Astrocyte of the hippocampus (primary cell): ENCODE results near the gene MVP.

Source experiments
- DNase-seq: peaks from one replicate; pipeline ENCODE4 v3.0.0; 2011; ENCODE audit warnings: low read depth, low spot score

The MVP gene

GRCh38 chr16:29804455-29805231 lies 15.6 kb upstream of the MVP start:
- peak; percentile 39 for DNase-seq

DNA sequence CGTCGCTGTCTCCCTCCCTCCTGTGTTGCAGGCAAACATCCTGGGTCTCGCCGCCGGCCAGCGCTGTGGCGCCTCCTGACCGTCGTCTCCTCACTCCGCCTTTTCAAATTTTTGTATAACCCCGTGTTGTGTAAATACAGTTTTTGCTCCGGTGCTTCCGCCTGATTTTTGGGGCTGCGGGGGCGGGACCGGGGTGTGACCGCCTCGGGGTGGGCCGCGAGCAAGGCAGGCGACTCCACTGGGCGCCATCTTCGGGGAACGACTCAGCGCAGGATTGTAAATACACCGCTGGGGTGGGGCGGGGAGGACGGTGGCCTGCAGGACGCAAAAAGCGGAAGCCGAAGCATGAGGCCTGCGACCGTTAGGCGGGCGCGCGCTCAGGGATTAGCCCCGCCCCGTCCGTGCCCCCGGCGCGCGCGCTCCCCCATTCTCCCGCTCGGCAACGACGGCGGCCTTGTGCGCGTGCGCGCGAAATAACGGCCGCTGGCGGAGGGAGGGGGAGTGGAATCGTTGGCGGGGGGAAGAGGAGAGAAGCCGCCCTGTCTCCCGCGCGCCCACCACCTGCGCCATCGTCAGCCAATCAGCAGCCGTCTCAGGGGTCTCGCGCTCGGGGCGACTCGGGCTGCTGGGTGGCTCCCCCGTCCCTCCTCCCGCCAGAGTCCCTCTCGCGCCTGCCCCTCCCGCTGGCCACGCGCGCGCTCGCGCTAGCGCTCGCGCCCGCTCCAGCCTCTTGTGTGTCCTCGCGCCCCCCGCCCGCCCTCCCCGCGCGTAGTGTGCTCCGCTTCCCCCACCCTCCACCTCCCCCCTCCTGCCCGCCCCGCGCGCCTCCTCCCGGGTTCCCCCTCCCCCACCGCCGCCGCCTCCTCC lies 14.8 kb upstream of the MVP start:
- DNase-seq: peak; percentile 99

- no peak for DNase-seq
Observed at GRCh38 chr16:29806099-29806579, 14.1 kb upstream of the MVP start, which contains the start of gene MAZ. Gene MAZ, plus strand, starts transcription at chr16:29806529. Its CDS starts 173 bp downstream, at chr16:29806702.

GRCh38 chr16:29806641-29807425 lies 13.4 kb upstream of the MVP start:
- peak; percentile 68 for DNase-seq

- peak; percentile 95 for DNase-seq
Observed at GRCh38 chr16:29807426-29808218, 12.6 kb upstream of the MVP start.

- DNase-seq: peak; percentile 25
Observed at GRCh38 chr16:29808219-29808900, 11.9 kb upstream of the MVP start.

DNA sequence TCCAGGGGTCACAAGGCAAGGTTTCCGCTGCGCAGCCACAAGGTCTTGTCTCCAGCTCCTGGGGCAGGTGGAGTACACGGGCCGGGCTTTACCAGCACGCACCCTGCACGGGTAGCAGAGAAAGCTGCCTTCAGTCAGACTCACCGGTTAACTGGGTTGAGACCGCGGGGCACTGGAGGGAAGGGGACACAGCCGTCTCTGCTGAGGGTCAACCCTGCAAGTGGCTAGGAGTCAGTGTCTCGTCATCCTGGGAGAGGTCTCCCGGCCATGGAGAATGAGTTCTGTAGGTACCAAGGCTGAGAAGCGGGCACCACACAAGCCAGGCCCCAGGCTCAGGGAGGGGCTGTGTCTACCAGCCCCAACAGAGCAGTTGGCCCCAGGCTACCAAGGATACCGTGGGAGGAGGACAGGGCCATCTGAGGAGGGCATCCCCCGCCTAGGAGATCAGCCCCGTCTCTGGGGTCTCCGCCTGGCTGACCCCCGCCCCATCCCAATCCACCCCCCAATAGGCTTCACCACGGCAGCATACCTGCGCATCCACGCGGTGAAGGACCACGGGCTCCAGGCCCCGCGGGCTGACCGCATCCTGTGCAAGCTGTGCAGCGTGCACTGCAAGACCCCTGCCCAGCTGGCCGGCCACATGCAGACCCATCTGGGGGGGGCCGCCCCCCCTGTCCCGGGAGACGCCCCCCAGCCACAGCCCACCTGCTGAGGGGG lies 11.1 kb upstream of the MVP start:
- DNase-seq: no peak

GRCh38 chr16:29809850-29810698 lies 10.2 kb upstream of the MVP start:
- DNase-seq: peak; percentile 43

DNA sequence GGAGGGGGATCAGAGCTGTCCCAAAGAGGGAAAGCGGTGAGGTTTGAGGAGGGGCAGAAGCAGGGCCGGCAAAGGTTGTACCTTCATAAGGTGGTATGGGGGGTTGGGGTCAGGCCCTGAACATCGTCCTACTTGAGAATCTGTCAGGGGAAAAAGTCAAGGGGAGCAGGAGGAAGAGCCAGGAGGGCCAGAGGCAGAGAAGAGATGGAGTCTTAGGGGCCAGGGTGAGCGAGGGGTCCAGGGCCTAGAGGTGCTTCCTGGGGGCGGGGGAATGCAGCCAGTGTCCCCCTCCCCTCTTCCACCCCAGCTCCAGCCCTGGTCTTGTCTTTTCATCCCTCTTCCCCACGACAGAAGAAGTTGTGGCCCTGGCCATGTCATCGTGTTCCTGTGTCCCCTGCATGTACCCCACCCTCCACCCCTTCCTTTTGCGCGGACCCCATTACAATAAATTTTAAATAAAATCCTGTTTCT lies 9.5 kb upstream of the MVP start:
- no peak for DNase-seq

- peak; percentile 99 for DNase-seq
Observed at GRCh38 chr16:29811170-29811895, 8.9 kb upstream of the MVP start.

- peak; percentile 79 for DNase-seq
Observed at GRCh38 chr16:29811896-29812665, 8.2 kb upstream of the MVP start, which contains the start of gene PRRT2. Gene PRRT2, plus strand, starts transcription at chr16:29812193. Its CDS starts 862 bp downstream, at chr16:29813055.

DNA sequence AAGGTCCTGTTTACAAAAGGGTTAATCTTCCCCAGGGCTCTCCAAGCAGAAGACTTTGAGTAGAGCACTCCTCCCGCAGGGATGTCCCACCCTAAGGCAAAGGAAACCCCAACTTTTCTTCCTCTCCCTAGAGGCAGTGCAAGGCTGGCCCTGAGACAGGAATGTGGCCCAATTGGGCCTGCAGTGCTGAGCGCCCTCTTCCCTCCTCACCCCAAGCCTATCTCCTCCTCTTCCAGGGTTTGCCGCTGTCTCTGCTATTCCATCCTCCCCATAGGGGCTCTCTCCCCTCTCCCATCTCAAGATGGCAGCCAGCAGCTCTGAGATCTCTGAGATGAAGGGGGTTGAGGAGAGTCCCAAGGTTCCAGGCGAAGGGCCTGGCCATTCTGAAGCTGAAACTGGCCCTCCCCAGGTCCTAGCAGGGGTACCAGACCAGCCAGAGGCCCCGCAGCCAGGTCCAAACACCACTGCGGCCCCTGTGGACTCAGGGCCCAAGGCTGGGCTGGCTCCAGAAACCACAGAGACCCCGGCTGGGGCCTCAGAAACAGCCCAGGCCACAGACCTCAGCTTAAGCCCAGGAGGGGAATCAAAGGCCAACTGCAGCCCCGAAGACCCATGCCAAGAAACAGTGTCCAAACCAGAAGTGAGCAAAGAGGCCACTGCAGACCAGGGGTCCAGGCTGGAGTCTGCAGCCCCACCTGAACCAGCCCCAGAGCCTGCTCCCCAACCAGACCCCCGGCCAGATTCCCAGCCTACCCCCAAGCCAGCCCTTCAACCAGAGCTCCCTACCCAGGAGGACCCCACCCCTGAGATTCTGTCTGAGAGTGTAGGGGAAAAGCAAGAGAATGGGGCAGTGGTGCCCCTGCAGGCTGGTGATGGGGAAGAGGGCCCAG lies 7.3 kb upstream of the MVP start:
- DNase-seq: no peak

GRCh38 chr16:29813644-29814562 lies 6.4 kb upstream of the MVP start:
- DNase-seq: no peak

- no peak for DNase-seq
Observed at GRCh38 chr16:29814592-29814991, 5.7 kb upstream of the MVP start.
